NCI-H2081 (cell line): ENCODE data around the gene SLC25A17.

Experiments
- DNase-seq, 2 experiments: peaks; one replicate each; lab custom pipeline; 2025; lab: John Stamatoyannopoulos, UW

SLC25A17 gene

GRCh38 chr22:40758390-40758789 is 60.8 kb downstream of the SLC25A17 start:
- peak in 1 of 2 experiments; percentile 36 for DNase-seq

- no peak for DNase-seq
Observed at GRCh38 chr22:40757071-40757470, 62.1 kb downstream of the SLC25A17 start.

- no peak for DNase-seq
Observed at GRCh38 chr22:40753114-40753513, 66.0 kb downstream of the SLC25A17 start.

GRCh38 chr22:40751250-40751649 is 67.9 kb downstream of the SLC25A17 start:
- DNase-seq, result no peak

- DNase-seq, result no peak
Observed at GRCh38 chr22:40749829-40750228, 69.3 kb downstream of the SLC25A17 start.

GRCh38 chr22:40748388-40749355 is 70.5 kb downstream of the SLC25A17 start:
- no peak for DNase-seq

- no peak for DNase-seq
Observed at GRCh38 chr22:40747361-40747760, 71.8 kb downstream of the SLC25A17 start.

DNA sequence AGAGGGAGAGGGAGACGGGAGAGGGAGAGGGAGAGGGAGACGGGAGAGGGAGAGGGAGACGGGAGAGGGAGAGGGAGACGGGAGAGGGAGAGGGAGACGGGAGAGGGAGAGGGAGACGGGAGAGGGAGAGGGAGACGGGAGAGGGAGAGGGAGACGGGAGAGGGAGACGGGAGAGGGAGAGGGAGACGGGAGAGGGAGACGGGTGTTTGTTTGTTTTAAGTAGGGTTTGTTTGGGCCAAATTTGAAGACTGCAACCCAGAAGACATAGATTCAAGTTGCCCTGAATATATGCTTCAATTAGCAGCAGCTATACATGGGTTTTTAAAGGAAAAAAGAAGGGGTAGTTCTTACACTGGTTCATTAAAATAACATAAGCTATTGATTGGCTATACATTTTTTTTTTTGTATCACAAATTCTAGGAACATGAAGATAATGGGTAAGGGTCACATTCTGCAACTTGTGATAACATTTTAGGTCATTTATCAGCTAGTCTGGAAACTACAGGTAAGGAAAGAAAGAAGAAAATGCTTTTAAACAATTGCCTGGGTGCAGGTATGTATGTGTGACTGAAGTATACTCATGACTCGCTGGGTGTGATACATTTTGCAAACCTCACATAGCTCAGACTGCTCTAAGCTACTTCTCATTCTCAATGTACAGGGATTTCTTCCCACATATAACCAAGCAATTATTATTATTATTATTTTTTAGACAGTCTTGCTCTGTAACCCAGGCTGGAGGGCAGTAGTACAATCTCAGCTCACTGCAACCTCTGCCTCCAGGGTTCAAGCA is 72.5 kb downstream of the SLC25A17 start:
- no peak for DNase-seq

GRCh38 chr22:40743768-40744167 is 75.4 kb downstream of the SLC25A17 start:
- no peak for DNase-seq

- no peak for DNase-seq
Observed at GRCh38 chr22:40741116-40741515, 78.0 kb downstream of the SLC25A17 start.

DNA sequence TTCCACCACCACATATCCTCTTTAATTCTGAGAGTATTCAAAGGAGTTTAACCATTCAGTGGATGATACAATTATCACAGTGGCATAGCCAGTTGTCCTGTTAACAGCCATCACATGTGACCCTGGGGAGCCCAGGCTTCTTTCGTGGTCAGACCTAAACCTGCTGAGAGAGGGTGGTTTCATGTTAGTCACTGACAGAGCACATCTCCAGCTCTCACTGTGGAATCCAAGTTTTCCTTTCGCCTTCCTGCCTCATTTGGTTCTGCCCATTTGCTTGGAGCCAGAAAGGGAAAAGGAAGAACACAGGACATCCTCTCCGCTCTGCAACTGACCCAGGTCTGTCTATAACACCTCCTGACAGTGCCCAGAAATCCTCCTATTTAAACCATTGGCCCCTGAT is 79.4 kb downstream of the SLC25A17 start:
- no peak for DNase-seq

DNA sequence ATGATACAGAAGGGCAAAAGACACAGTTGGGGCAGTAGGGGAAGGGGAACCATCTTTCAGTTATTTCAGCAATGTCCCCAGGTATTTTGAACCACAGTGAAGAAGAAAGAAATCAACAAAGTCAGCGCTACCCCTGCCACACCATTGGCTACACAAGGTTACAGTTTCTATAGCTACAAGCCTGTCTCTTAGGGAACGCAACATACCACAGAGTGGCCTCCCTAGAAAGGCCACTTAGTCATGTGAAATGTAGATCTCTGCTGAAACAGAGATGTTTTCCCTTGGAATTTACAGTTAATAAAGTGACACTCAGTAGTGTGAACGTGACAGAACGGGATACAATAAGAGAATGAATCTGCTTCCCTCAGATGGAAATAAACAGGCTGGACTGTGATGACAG is 85.2 kb downstream of the SLC25A17 start:
- DNase-seq, result no peak

DNA sequence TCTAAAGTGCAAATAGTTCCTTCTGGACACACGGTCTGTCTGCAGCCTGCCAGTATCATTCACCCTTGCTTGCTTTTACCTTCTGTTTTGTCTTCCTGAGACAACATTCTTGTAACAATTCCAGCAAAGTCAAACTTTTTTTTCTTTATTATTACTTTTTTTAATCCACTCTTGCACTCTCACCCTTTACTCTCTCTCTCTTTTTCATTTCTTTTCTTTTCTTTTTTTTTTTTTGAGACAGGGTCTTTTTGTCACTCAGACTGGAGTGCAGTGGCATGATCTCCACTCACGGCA is 86.2 kb downstream of the SLC25A17 start:
- no peak for DNase-seq

DNA sequence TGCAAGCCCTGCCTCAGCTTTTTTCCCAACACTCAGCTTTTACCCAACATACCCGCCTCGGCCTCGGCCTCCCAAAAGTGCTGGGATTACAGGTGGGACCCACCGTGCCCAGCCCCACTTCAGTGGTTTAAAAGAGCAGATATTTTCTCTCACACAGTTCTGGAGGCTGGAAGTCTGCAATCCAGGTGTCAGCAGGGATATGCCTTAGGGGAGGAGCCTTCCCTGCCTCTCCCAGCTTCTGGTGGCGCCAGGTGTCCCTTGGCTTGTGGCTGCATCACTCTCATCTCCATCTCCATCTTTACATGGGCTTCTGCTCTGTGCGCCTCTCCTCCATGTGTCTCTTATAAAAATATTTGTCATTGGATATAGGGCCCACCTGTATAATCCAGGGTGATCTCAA is 89.9 kb downstream of the SLC25A17 start:
- no peak for DNase-seq

GRCh38 chr22:40728731-40729189 is 90.4 kb downstream of the SLC25A17 start:
- no peak for DNase-seq

GRCh38 chr22:40727964-40728615 is 91.1 kb downstream of the SLC25A17 start:
- DNase-seq, result no peak

DNA sequence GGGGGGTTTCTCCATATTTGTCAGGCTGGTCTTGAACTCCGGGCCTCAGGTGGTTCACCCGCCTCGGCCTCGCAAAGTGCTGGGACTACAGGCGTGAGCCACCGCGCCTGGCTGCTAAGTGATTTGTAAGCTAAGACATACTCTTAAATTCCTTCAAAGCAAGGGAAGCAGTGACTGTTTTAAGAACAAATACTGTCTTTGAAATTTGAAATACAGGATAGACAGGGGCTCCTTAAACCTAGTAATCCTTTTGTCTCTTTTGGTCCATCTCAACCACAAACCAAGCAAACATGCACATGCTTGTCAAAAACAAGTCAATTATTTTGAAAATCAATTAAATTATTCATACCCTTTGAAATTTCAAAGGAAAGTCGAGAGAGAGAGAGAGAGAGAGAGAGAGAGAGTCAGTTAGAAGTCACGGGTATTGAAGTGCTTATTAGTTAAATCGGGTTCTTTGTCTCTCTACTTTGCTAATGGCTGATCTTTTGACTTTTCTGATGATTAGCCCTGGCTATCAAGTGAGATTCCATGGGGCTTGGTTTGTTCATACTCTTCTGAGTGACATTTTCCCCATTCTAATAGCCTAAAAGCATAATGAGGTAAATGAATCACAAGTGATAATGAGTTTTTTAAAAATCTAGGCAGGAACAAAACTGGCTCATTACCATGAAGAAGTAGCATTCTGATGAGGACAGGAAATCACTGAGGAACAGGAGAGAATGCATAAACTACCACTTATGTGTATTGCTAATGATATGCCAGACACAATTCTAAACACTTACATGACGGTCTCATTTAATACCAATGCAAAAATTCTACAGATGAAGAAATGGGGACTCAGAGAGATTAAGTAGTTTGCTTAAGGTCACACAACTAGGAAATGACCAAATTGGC is 91.8 kb downstream of the SLC25A17 start:
- DNase-seq, result no peak

- no peak for DNase-seq
Observed at GRCh38 chr22:40726514-40726913, 92.6 kb downstream of the SLC25A17 start.

DNA sequence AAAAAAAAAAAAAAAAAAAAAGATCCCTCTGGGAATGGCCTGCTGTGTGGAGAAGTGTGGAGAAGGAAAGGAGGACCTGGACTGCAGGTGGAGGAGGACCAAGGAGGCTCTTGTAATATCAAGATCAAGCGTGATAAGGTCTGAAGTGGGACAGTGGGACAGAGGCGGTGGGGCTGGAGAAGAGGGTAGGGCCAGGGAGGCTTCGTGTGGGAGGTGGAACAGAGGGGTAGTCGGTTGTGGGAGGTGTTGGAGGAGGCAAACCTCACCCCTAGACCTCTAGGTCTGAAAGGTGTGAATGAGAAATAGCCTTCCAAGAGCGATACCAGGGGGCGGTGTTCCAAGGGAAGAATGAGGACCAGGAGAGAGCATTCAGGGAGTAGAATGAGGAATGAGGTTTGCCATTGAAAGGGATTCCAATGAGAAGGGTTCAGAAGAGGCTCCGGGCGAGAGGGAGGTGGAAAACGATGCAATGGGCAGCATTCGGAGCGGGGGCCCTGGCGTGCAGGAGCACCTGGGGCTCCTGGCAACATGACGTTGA is 95.7 kb downstream of the SLC25A17 start:
- no peak for DNase-seq

DNA sequence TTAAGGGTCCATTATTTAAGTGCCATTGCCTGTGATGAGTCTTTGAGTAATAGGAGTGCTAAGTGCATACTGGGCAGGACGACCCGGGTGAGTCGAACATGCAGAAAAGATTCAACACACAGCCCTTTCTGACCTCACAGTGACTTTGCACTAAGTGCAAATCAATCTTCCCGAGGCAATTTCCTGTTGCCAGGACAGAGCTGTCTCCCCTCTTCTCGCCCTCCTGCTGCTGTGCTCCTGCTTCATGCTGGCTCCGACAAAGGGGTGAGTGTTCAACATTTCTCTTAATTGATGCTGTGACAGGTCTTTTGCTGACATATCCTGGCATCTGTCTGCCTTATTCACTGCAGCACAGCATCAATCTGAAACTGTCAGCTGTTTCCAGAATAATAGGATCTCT is 97.9 kb downstream of the SLC25A17 start:
- peak; percentile 75 to 96 for DNase-seq

DNA sequence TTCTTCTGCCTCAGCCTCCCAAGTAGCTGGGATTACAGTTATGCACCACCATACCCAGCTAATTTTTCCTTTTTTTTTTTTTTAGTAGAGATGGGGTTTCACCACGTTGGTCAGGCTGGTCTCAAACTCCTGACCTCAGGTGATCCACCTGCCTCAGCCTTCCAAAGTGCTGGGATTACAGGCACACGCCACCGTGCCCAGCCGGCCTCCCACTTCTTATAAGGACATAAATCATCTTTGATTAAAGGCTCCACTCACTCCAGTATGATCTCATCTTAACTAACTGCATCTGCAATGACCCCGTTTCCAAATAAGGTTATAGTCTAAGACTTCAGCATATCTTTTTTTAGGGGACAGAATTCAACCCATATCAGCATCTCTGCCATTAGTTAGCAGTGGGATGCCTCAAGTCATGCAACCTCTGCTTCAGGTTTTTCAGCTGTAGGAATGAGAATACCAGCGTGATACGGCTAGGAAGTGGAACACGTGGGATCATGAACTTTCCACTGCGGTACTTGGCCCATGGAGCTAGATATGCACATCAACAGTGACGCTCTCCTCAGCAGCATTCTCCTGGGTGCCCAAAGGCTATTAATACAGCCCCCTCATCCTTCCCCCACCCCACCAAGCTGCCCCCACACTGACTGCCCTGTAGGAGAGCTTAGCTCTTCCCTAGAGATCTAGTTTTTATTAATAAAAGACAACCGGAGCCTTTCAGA is 98.4 kb downstream of the SLC25A17 start:
- no peak for DNase-seq
